ENCODE measurements around the gene ATP5PF.
"Not testable (repeated sequence)": the region's sequence is repeated elsewhere in the genome, so short reads cannot be mapped to it uniquely, and the experiment has no call there.

- not testable (repeated sequence) for TF ChIP-seq CTCF, POLR2A (IDR thresholded peaks at IDR 0.05)
Observed at GRCh38 chr21:25695461-25695860, 39.2 kb downstream of the ATP5PF start.
